Transverse colon (tissue), 4 donors: Measurements from ENCODE around the gene STK4. TPM values are rescaled to one million over a fixed set of nuclear protein-coding genes. Genes with fewer than 3 reads are reported as not detected.
A peak's percentile ranks its signal among the peaks of the same experiment; 100 is the strongest.

Source experiments
- DNase-seq: peaks from one replicate; pipeline ENCODE4 v3.0.0-alpha.2; 2019
- H3K27ac ChIP-seq, 4 donors: fragments of 200-600 bp; sonication (generic); 2 replicates each; pipeline ENCODE4 v1.5.1; 2016 to 2018; ENCODE audit warnings: inconsistent platforms in 4 of 4
- H3K27me3 ChIP-seq: fragments of 200-600 bp; sonication (generic); 2 replicates; pipeline ENCODE4 v1.5.1; 2017; ENCODE audit warnings: inconsistent platforms
- H3K36me3 ChIP-seq, 4 donors: fragments of 200-600 bp; sonication (generic); 2 replicates each; pipeline ENCODE4 v1.5.1; 2017 to 2019; ENCODE audit warnings: inconsistent platforms in 4 of 4
- H3K4me1 ChIP-seq, 4 donors: fragments of 200-600 bp; sonication (generic); 2 replicates each; pipeline ENCODE4 v1.5.1; 2017 to 2020; ENCODE audit warnings: inconsistent platforms in 4 of 4
- H3K4me3 ChIP-seq, 4 donors: fragments of 200-600 bp; sonication (generic); 1 replicate in 1 of 4; 2 replicates in 3 of 4; pipeline versions ENCODE4 v1.5.1 to v1.6.1; 2017 to 2019; ENCODE audit warnings: inconsistent platforms in 4 of 4
- H3K9me3 ChIP-seq, 2 donors: fragments of 200-600 bp; sonication (generic); 2 replicates each; pipeline ENCODE4 v1.5.1; 2017 to 2019; ENCODE audit warnings: inconsistent platforms in 2 of 2
- EP300 ChIP-seq: sonication (generic); formaldehyde crosslinking; IDR thresholded peaks from one replicate; pipeline ENCODE4 v1.6.1; 2017; ENCODE audit warnings: antibody characterized with exemption, low read depth
- POLR2A ChIP-seq: fragments of 450-650 bp; IDR thresholded peaks from one replicate; pipeline ENCODE4 v1.6.1; 2016; ENCODE audit warnings: antibody characterized with exemption, mild to moderate bottlenecking, moderate library complexity
- POLR2AphosphoS5 ChIP-seq, 3 donors: sonication (generic); formaldehyde crosslinking; IDR thresholded peaks; one replicate each; pipeline ENCODE4 v1.6.1; 2016; ENCODE audit warnings: antibody characterized with exemption in 3 of 3
- WGBS, 2 donors: methylation state at CpG; one replicate each; pipeline ENCODE4 v1.1.5; 2018; ENCODE audit warnings: low coverage in 1 of 2; 5-methylcytosine and 5-hydroxymethylcytosine counted together
- in situ Hi-C, 4 donors: fragments of 200-750 bp; cut with MboI; loops; one replicate each; pipeline versions ENCODE4 v1.15.0 to v1.15.1; 2017; ENCODE audit warnings: low sequenced_read_pairs in 3 of 4, low pct_ligation_motif_present in 1 of 4, low pct_unique_long_range_greater_than_20kb in 1 of 4
- intact Hi-C: fragments of 100-400 bp; cut with DNase I; formaldehyde crosslinking; loops from one replicate; pipeline ENCODE4 v1.15.1; 2023; ENCODE audit warnings: low total_unique reads
- total RNA-seq, 4 donors: library from RNA; depleted of rRNA; stranded (reverse); fragments of >200 nt; gene quantifications; one replicate each; pipeline ENCODE4 v1.1.0, GENCODE V29; 2016
- TF ChIP-seq, protein P1 (sequence below), 5 experiments: fragments of 200-600 bp in 3 of 5; fragments of 450-650 bp in 2 of 5; sonication (generic) in 3 of 5; IDR thresholded peaks; 1 replicate in 2 of 5; 2 replicates in 3 of 5; pipeline ENCODE4 v1.5.1; 2016 to 2017; ENCODE audit warnings: antibody characterized with exemption in 5 of 5, inconsistent platforms in 3 of 5, mild to moderate bottlenecking in 2 of 5, moderate library complexity in 1 of 5

STK4 gene
- total RNA-seq, 4 donors from 2014 or later, result 30.3 to 78.1 (median 38.3) TPM

DNA sequence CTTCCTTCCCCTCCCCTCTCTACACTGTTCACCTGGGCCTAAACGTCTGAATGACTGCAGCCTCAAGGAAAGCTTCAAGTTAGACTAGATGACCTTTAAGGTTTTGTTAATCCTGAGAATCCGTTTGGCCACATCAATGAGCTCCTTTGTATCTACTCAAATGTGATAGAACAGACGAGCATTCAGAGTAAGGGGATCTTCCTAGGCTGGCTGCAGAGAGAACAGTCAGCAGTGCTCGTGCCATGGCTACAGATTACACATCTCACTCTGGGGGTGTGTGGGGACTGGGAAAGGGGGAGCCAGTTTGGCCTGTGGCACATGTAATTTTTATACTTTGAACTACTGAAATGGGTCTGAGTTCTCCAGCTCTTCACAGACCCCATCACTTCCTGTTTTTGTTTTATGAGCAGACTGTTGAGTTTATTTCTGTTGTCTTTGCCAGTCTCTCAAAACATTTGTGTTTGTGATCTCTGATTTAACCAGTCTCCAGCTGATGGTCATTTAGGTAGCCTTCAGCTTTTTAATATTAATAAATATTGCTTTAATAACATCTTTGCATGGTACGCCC, 83.7 kb downstream of the STK4 start:
- TF ChIP-seq EP300 (no peak), POLR2A (no peak), POLR2AphosphoS5 (IDR thresholded peaks at IDR 0.05) (no peak)
- TF ChIP-seq, protein P1, sequence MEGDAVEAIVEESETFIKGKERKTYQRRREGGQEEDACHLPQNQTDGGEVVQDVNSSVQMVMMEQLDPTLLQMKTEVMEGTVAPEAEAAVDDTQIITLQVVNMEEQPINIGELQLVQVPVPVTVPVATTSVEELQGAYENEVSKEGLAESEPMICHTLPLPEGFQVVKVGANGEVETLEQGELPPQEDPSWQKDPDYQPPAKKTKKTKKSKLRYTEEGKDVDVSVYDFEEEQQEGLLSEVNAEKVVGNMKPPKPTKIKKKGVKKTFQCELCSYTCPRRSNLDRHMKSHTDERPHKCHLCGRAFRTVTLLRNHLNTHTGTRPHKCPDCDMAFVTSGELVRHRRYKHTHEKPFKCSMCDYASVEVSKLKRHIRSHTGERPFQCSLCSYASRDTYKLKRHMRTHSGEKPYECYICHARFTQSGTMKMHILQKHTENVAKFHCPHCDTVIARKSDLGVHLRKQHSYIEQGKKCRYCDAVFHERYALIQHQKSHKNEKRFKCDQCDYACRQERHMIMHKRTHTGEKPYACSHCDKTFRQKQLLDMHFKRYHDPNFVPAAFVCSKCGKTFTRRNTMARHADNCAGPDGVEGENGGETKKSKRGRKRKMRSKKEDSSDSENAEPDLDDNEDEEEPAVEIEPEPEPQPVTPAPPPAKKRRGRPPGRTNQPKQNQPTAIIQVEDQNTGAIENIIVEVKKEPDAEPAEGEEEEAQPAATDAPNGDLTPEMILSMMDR (IDR thresholded peaks at IDR 0.05), result no peak
- no peaks in the 10 kb centered on the region for H3K27me3 ChIP-seq
- in situ Hi-C loops, result loop anchor here in 1 of 4 donors (25.0 kb wide), 1 partner anchor 237 kb away; no protein-coding TSS in a partner anchor
- peak overlapping the region in 2 of 4 donors; percentile 5 to 20 for H3K27ac ChIP-seq
- no peak overlapping the region for H3K4me3 ChIP-seq
- no peak for DNase-seq
- no peaks in the 10 kb centered on the region for H3K9me3 ChIP-seq
- peaks cover 0 to 6% (median 0%) of the 10 kb centered on the region in 4 donors for H3K36me3 ChIP-seq
- intact Hi-C loops, result loop anchor here (10.0 kb wide), 1 partner anchor 245 kb away; no protein-coding TSS in a partner anchor
- WGBS, 2 donors, result 50 to 63% methylated on average over 2 to 5 of the region's 5 CpGs
- peaks cover 0 to 38% (median 8%) of the 10 kb centered on the region in 4 donors for H3K4me1 ChIP-seq

DNA sequence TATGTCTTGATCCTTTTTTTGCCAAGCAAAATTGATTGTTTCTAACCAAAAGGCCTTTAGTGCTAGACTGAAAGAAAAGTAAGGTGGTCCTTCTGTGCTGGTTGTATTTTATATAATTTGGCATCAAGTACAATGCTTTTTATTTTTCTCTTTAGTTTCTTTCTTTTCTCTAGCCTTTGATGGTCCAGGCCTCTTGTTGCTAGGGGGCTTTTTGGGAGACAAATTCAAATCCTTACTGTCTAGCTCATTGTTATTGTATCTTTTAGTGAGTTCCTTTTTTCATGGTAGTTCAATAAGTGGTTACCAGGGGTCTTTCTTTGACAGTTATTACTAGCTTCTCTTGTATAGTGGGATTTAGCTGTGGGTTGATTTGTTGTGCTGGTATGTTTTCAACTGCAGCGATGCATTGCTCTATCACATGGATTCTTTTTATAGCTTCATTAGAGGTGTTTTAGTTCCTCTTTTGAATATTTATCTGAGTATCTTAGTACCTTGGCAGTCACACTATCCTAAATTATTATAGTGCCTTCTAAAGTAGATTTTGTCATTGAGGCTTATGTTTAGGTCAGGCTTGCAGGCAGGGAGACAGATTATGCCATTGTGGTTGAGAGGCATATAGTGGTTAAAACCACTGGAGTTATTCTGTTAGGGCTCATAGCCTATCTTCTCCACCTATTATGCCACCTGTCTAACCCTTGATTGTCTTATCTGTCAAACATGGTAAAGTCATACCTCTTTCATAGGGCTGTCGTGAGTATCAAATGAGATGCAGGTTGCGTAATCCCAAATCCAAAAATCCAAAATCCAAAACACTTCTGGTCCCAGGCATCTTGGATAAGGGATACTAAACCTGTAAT, 85.1 kb downstream of the STK4 start:
- H3K4me3 ChIP-seq, result no peak overlapping the region
- intact Hi-C loops, result loop anchor here (10.0 kb wide), 1 partner anchor 243 kb away; no protein-coding TSS in a partner anchor
- in situ Hi-C loops, result no loop called here
- H3K9me3 ChIP-seq, result no peaks in the 10 kb centered on the region
- TF ChIP-seq, protein P1 (IDR thresholded peaks at IDR 0.05), result no peak
- TF ChIP-seq POLR2A (no peak), POLR2AphosphoS5 (IDR thresholded peaks at IDR 0.05) (no peak), EP300 (no peak)
- DNase-seq, result no peak
- peaks cover 0 to 38% (median 8%) of the 10 kb centered on the region in 4 donors for H3K4me1 ChIP-seq
- peak overlapping the region in 1 of 4 donors; percentile 8 for H3K27ac ChIP-seq
- no peaks in the 10 kb centered on the region for H3K27me3 ChIP-seq
- 81 to 86% methylated on average over 2 to 3 of the region's 3 CpGs for WGBS, 2 donors
- peaks cover 0 to 6% (median 0%) of the 10 kb centered on the region in 4 donors for H3K36me3 ChIP-seq

DNA sequence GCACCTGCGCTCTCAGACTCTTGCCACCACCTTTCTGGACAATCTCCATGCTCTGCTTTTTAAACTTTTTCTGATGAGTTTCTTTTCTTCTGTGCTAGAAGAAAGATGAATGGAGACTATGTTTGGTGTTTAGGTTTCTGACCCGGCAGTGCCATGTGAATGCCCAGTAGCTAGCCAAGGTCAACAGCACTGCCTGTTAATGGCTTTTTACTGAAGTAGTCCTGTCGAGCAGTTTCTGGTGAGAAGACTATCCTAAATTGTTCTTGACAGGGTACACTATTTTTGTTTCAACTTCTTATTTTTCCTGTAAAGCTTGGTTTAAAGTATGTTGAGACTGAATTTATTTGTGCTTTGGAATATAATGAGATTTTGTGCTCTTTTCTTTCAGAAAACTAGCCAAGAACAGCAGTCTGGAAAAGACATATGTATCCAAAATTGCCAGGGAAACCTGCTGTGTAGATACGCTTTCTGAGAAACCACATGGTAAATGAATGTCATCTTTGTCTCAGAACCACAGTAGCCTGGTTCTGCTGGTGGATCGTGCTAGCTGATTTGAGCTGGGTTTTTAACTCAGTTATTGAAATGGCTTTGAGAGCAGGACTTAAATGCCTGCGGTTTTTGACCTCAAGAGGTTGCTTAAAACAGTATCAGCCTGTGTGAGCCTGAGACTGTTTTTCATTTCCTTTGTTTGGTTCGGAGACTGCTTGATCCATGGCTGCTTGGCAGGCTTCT, 86.6 kb downstream of the STK4 start:
- Histone ChIP-seq H3K4me1 (peaks cover 0 to 38% (median 8%) of the 10 kb centered on the region in 4 donors), H3K27ac (peak overlapping the region in 3 of 4 donors; percentile 20 to 37 (median 37)), H3K27me3 (no peaks in the 10 kb centered on the region), H3K36me3 (peaks cover 0 to 13% (median 0%) of the 10 kb centered on the region in 4 donors), H3K9me3 (no peaks in the 10 kb centered on the region), H3K4me3 (no peak overlapping the region)
- WGBS, 2 donors, result 77 to 83% methylated on average over 3 to 7 of the region's 7 CpGs
- intact Hi-C loops, result loop anchor here (10.0 kb wide), 1 partner anchor 242 kb away; no protein-coding TSS in a partner anchor
- TF ChIP-seq EP300, result no peak
- no peak for TF ChIP-seq POLR2AphosphoS5 (IDR thresholded peaks at IDR 0.05)
- TF ChIP-seq POLR2A, result no peak
- TF ChIP-seq, protein P1 (IDR thresholded peaks at IDR 0.05), result no peak
- no peak for DNase-seq
- in situ Hi-C loops, result no loop called here
